K562 (cell line): ENCODE data around the gene GRAMD1B.

ENCODE experiments used
- ATF7 ChIP-seq: fragments of 450-650 bp; IDR thresholded peaks from 2 replicates; pipeline ENCODE4 v1.7.1; 2014; ENCODE audit warnings: mild to moderate bottlenecking, moderate library complexity
- FIP1L1 ChIP-seq: fragments of 200-400 bp; formaldehyde crosslinking; IDR thresholded peaks from 2 replicates; pipeline ENCODE4 v1.6.1; 2018; ENCODE audit warnings: mild to moderate bottlenecking, low read depth, low read length; ENCODE audit not compliant: poor library complexity, severe bottlenecking
- HDGF ChIP-seq: fragments of 450-650 bp; IDR thresholded peaks from 2 replicates; pipeline ENCODE4 v1.6.1; 2016
- SP1 ChIP-seq: sonication (generic); formaldehyde crosslinking; IDR thresholded peaks from 2 replicates; pipeline ENCODE4 v1.8.1; 2022; ENCODE audit warnings: mild to moderate bottlenecking, missing genetic modification reagents
- TCF7 ChIP-seq: sonication (generic); IDR thresholded peaks from 2 replicates; pipeline ENCODE4 v1.6.1; 2016; ENCODE audit warnings: antibody characterized with exemption, borderline replicate concordance

DNA sequence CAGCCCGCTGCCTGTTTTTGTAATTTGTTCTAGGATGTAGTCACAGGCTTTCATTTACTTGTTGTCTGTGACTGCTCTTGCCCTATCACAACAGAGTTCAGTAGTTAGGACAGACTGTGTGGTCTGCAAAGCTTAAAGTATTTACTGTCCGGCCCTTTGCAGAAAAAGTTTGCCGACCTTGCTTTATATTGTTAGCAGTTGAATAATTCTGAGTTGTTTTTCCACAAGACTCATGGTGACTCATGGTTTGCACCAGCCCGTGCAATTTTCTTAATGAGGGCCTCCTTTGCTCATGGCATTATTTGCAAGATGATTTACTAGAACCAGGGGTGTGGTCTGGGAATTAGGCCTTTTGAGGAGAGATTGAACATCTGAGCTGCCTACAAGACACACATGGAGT lies 113.7 kb downstream of the GRAMD1B start:
- TF ChIP-seq SP1 (CRISPR knock-in tag) (no peak), ATF7 (no peak), FIP1L1 (no peak), TCF7 (no peak), HDGF (no peak)
